Left kidney (tissue), 2 donors: ENCODE results near the gene GDPD5. TPM values are rescaled to one million over a fixed set of nuclear protein-coding genes. Genes with fewer than 3 reads are reported as not detected.
"Not testable (repeated sequence)": the region's sequence is repeated elsewhere in the genome, so short reads cannot be mapped to it uniquely, and the experiment has no call there.

Experiments
- DNase-seq: peaks from one replicate; pipeline ENCODE4 v3.0.0-alpha.2; 2013
- polyA plus RNA-seq: library from polyadenylated mRNA; unstranded; fragments of 120-200 nt; gene quantifications from one replicate; pipeline ENCODE4 v1.2.1, GENCODE V29; 2013; ENCODE audit not compliant: insufficient read length

Gene GDPD5
- polyA plus RNA-seq, 1 donor: 11.7 TPM

- DNase-seq: peak; percentile 36
Measured at GRCh38 chr11:75429902-75430713, 95.6 kb downstream of the GDPD5 start.

GRCh38 chr11:75429641-75429901 lies 96.2 kb downstream of the GDPD5 start:
- no peak for DNase-seq

DNA sequence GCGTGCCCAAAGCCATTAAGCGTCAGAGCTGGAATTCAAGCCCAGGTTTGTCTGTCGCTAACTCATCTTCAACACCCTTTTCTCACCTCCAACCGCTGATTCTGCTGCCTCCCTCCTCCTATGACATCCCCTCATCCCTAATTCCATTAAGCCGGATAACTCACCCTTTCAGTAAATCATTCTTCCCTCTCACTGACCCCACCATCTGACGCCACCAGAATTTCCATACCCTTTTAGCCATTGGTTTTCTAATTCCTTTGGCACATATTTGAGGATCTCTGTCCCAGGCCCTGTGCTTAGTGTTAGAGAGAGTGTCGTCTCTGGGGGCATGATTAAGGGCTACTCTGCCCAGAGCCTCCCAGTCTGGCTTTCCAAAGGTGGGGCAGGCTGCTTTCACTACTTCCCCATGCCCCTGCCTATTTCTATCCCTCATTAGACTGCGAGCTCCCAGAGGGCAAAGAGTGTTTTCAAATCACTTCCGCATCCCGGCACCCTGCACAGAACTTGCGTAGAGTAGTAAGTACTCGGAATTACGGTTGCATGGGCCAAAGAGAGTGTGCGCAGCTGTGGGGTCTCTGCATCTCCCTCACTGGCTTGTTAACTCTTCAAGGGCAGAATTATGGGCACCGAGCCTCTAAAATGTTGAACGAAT lies 96.6 kb downstream of the GDPD5 start:
- DNase-seq: no peak

- peak; percentile 82 for DNase-seq
Measured at GRCh38 chr11:75428281-75428724, 97.4 kb downstream of the GDPD5 start.

- no peak for DNase-seq
Measured at GRCh38 chr11:75427181-75427580, 98.6 kb downstream of the GDPD5 start.

DNA sequence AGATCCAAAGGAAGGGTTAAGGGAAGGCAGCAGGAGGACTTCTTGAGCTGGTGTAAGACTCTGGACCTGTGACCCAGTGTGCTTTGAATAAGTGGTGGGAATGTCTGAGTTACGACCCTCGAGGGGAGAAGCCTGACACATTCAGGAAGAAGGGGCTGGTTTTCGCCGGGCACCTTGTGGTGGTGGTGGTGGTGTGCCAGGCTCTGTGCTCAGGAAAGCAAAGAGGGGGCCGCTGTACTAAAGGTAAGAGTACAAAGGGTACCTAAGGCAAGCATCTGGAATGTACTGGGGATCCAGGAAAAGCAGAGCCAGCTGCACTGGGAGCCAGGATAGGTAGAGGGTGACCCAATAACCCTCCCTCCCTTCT lies 99.0 kb downstream of the GDPD5 start:
- no peak for DNase-seq

DNA sequence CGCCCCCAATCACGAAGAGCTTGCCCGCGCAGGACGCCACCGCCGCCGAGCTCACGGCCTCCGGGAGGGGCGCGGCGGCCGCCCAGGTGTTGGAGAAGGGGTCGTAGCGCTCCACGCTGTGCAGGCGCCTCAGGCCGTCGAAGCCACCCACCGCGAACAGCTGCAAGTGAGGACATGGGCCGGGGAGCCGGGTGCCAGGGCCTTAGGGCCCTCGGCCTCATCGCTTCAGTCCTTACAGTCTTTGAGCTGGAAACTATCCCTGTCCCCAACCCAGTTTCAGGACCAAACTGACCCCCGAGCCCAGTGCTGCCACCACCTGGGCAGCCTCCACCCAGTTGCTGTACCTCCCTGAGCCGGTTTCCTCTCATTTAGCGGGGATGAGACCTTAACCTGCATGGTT lies 100.3 kb downstream of the GDPD5 start:
- DNase-seq: no peak

- DNase-seq: no peak
Measured at GRCh38 chr11:75424396-75424795, 101.3 kb downstream of the GDPD5 start.

- no peak for DNase-seq
Measured at GRCh38 chr11:75423721-75424120, 102.0 kb downstream of the GDPD5 start.

DNA sequence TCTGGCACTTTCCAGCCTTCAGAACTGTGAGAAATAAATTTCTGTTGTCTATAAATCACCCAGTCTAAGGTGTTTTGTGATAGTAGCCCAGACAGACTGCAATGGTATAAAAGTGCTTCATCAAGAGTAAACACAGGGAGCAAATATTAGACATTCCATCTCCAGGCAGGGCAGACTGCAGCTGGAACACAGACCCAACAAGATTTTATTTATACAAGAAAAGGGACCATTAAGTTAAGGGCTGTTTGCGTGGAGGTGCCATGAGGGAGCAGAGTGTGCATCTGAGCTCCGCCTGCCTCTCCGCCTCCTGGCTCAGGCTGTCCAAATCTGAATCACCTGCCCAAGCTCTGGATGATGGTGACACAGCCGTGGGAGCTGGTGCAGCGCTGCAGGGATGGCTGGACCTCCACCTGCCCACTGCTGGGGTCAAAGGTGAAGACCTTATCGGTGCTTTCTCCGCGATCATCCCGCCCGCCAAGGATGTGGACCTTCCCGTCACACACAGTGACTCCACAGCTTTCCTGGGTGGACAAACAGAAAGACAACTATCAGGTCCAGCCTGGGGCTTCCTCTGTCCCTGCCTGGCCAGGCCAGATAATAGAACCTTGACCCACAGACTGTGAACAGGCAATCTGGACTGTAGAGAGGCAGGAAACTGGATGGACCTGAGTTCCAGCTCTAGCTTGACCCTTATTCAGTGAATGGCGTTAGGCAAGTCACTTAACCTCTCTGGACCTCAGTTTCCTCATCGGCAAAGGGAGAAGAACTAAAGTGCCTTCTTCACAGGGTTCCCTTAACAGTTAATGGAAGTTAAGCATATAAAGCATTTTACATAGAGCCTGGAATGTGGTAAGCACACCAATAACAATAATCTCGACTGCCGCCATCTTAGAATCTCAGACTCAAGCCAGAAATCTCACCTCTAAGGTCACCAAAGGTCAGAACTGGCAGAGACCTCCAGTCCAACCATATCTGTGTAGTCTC lies 103.2 kb downstream of the GDPD5 start:
- no peak for DNase-seq

GRCh38 chr11:75421902-75422247 lies 103.9 kb downstream of the GDPD5 start:
- no peak for DNase-seq

- no peak for DNase-seq
Measured at GRCh38 chr11:75421035-75421602, 104.6 kb downstream of the GDPD5 start.

DNA sequence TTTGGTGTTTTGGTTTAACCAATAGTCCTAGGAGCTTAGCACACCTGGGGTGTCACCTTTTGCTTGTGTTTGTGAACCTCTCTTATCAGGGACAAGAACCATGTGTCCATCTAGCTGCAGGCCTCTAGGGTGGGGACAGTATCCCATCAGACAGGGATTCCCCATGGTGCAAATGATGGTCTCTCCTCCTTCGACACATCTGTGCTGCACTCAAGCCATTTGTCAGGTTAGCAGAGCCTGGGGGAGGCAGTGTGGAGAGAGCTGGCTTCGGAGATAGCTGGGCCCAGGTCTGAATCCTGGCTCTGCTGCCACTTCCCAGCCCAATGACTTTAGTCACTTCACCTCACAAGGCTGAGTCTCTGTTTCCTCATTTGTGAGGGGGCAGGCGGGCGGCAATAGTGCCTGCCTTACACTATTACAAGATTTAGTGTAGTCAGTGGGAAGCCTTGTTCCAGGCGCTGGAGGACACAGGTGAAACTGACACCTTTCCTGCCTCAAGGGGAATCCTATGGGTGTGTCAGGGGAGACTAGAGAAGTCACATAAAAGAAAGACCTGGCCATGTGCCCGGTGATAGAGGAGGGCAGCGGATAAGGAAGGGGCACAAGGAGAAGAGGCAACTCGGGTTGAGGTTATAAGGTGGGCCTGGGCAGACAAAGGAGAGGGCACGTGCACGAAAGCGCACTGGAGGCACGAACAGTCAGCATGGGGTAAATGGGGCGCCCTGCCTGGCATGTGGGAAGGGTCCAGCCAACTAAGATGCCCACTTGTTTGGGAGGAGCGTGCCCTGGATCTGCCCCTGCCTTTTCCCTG lies 105.3 kb downstream of the GDPD5 start:
- no peak for DNase-seq

DNA sequence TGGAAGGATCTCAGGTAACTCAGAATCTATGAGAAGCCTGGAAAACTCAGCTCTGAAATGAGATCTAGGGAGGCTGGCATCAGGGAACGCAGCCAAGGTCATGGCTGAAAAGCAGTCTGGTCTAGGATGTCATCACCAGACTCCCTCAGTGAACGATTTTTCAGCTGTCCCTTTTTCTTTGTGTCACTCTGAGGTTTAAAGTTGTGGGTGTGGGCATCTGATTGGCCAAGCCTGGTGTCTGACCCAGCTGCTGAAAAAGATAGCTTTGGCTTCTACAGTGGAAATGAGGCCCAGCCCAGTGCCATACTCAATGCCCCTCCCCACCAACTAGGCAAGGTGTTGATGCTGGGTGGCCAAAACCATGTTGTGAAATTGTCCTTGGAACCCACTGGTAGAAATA lies 111.9 kb downstream of the GDPD5 start:
- DNase-seq: no peak

GRCh38 chr11:75413146-75413545 lies 112.6 kb downstream of the GDPD5 start:
- not testable (repeated sequence) for DNase-seq

DNA sequence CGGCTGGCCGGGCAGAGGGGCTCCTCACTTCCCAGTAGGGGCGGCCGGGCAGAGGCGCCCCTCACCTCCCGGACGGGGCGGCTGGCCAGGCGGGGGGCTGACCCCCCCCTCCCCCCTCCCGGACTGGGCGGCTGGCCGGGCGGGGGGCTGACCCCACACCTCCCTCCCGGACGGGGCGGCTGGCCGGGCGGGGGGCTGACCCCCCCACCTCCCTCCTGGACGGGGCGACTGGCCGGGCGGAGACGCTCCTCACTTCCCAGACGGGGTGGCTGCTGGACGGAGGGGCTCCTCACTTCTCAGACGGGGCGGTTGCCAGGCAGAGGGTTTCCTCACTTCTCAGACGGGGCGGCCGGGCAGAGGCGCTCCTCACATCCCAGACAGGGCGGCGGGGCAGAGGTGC lies 115.8 kb downstream of the GDPD5 start:
- not testable (repeated sequence) for DNase-seq

- DNase-seq: no peak
Measured at GRCh38 chr11:75408957-75409219, 116.9 kb downstream of the GDPD5 start.

DNA sequence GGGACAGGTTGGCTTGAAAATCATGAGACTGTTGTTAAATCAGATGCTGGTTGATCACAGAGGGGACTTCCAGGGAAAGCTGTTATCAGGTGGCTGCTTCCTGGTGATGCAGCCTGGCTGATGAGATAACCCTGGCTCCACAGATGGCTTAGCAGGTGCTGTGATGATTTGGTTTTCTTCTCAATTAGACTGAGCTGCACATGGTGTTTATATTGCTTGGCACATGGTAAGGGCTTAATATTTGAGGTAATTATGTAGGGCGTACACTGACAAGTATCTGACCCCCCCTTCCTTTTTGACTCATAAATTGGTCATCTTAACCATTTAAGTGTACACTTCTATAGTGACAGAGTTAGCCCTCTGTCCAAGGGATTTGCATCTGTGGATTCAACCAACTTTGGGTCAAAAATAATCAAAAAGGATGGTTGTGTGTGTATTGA lies 119.4 kb downstream of the GDPD5 start:
- no peak for DNase-seq

- DNase-seq: no peak
Measured at GRCh38 chr11:75403983-75404658, 121.6 kb downstream of the GDPD5 start.

GRCh38 chr11:75403037-75403436 lies 122.7 kb downstream of the GDPD5 start:
- DNase-seq: no peak
